ENCODE measurements around the gene KLK10.

The KLK10 gene

DNA sequence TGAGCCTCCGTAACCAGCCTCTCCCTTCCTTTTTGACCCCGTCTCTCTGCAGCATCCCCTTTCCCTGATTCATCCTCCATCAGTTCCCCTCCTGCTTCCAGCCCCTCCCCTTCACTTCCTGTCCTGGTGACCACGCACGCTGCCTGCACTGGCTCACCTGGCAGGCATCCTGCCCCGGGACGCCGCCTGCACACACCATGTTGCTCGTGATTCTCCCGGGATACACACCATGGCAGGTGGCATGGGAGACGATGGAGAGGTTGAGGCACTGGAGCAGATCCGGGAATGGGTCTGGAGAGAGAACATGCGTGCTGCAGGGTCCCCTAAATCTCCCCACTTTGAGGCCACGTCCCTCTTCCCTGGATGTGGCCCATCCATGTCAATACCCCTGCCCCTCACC lies 11.1 kb upstream of the KLK10 start:
- TF ChIP-seq, protein P1, sequence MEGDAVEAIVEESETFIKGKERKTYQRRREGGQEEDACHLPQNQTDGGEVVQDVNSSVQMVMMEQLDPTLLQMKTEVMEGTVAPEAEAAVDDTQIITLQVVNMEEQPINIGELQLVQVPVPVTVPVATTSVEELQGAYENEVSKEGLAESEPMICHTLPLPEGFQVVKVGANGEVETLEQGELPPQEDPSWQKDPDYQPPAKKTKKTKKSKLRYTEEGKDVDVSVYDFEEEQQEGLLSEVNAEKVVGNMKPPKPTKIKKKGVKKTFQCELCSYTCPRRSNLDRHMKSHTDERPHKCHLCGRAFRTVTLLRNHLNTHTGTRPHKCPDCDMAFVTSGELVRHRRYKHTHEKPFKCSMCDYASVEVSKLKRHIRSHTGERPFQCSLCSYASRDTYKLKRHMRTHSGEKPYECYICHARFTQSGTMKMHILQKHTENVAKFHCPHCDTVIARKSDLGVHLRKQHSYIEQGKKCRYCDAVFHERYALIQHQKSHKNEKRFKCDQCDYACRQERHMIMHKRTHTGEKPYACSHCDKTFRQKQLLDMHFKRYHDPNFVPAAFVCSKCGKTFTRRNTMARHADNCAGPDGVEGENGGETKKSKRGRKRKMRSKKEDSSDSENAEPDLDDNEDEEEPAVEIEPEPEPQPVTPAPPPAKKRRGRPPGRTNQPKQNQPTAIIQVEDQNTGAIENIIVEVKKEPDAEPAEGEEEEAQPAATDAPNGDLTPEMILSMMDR (IDR thresholded peaks at IDR 0.05; ENCODE audit: low read depth, low read length): no peak

DNA sequence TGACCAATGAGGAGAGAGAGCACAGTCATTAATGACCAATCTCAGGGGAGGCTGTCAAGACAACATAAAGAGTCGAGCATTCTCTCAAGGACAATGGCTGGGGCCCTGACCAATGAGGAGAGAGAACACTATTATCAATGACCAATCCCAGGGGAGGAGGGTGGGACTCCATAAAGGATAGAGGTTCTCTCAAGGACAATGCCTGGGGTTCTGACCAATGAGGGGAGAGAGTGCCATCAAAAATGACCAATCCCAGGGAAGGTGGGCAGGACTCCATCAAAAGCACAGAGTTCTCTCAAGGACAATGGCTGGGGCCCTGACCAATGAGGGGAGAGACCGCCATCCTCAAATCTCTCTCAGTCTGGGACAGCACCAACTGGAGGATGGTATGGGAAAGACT lies 10.2 kb upstream of the KLK10 start:
- Histone ChIP-seq H3K4me3 (ENCODE audit: low read depth, low read length) (no peak overlapping the region), H3K27me3 (peaks cover 35% of the 10 kb centered on the region), H3K36me3 (no peaks in the 10 kb centered on the region), H3K4me1 (no peaks in the 10 kb centered on the region), H3K9me3 (no peaks in the 10 kb centered on the region; the same call in 1 of the 2 replicates)
- TF ChIP-seq, protein P1 (IDR thresholded peaks at IDR 0.05; ENCODE audit: low read depth, low read length): no peak
- no peak for DNase-seq

More for the DNA sequence above, 11.1 kb upstream of the KLK10 start:
- H3K4me3 ChIP-seq (ENCODE audit: low read depth, low read length): no peak overlapping the region
- no peaks in the 10 kb centered on the region for H3K36me3 ChIP-seq
- DNase-seq: no peak
- H3K27me3 ChIP-seq: peaks cover 27% of the 10 kb centered on the region
- no peaks in the 10 kb centered on the region for H3K4me1 ChIP-seq
- no peaks in the 10 kb centered on the region; the same call in 1 of the 2 replicates for H3K9me3 ChIP-seq

DNA sequence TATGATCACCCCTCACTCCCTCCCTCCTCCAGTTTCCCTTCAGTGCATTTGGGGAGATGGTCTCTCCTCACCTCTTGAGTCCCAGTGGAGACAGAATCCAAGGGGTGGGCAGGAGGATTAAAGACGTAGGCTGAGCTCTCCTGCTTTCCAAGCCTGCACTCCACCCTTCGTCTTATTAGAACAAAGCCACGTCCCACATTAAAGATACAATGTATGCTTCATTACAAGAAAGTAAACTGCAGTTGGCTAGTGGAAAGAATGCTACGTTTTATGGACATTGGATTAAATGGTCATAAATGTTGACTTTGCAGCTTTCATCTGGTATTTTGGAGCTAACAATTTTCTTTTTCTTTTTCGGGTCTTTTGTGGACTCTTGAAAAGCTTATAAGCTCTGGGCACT lies 8.4 kb upstream of the KLK10 start:
- H3K9me3 ChIP-seq: no peaks in the 10 kb centered on the region; the same call in 1 of the 2 replicates
- H3K4me1 ChIP-seq: no peaks in the 10 kb centered on the region
- no peak overlapping the region for H3K4me3 ChIP-seq (ENCODE audit: low read depth, low read length)
- peaks cover 51% of the 10 kb centered on the region for H3K27me3 ChIP-seq
- DNase-seq: no peak
- TF ChIP-seq, protein P1 (IDR thresholded peaks at IDR 0.05; ENCODE audit: low read depth, low read length): no peak
- no peaks in the 10 kb centered on the region for H3K36me3 ChIP-seq

DNA sequence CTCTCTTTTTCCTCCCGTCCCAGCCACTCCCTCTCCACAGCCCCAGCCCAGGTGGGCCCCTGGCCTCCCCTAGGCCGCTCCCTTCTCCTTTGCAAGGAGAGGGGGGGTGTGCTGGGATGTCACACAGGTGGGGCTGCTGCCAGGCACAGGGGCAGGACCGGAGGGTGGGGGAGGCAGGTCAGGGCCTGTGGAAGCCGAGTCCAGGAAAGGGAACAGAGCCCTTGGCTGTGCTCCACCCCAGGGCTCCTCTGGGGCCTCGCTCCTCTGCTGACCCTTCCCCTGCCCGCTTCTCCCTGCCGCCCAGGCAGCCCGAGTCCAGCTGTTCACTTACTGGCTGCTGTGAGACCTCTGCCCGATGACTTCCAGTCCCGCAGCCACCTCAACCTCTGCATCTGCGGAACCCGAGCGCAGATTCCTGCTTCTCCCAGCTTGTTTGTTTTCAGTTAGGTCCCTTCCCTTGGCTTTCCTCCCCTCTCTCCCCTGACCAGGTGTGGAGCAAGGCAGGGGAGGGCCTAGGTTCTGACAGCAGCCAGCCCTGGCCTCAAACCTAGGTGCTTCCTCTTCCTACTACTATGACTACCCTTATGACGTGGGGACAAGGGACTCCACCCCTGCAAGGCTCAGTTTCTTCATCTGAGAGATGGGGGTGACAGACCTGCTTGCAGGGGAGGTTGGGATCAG lies 7.8 kb upstream of the KLK10 start:
- no peak for DNase-seq
- H3K9me3 ChIP-seq: no peaks in the 10 kb centered on the region; the same call in 1 of the 2 replicates
- H3K4me1 ChIP-seq: no peaks in the 10 kb centered on the region
- no peak overlapping the region for H3K4me3 ChIP-seq (ENCODE audit: low read depth, low read length)
- TF ChIP-seq, protein P1 (IDR thresholded peaks at IDR 0.05; ENCODE audit: low read depth, low read length): no peak
- H3K36me3 ChIP-seq: no peaks in the 10 kb centered on the region
- peaks cover 57% of the 10 kb centered on the region for H3K27me3 ChIP-seq

DNA sequence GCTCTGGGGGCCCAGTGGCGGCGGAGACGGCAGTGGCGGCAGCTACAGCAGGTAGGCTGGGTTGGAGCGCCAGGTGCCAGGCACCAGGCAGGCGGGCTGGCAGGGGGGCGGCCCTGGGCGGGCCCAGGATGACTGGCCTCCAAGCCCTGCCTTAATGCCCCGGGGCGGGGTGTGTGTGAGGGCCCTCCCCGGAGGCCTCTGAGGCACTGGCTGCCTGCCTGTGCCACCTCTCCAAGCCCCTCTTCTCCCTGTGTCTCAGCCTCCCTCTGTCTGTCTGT lies 7.0 kb upstream of the KLK10 start, which contains the start of gene KLK11:
KLK11 (minus strand) TSS at position 63 of the 278 bp plus-strand sequence. CDS start 985 bp downstream, outside the sequence.
- no peak for DNase-seq

More for the DNA sequence above, 7.0 kb upstream of the KLK10 start, which contains the start of gene KLK11:
- no peaks in the 10 kb centered on the region for H3K4me1 ChIP-seq
- no peaks in the 10 kb centered on the region for H3K36me3 ChIP-seq
- TF ChIP-seq, protein P1 (IDR thresholded peaks at IDR 0.05; ENCODE audit: low read depth, low read length): no peak
- no peaks in the 10 kb centered on the region; the same call in 1 of the 2 replicates for H3K9me3 ChIP-seq
- no peak within 1 kb of the TSS for H3K4me3 ChIP-seq (ENCODE audit: low read depth, low read length)
- peaks cover 62% of the 10 kb centered on the region for H3K27me3 ChIP-seq
